K562 (cell line): ENCODE measurements around the gene NR3C1. TPM values are rescaled to one million over a fixed set of nuclear protein-coding genes. Genes with fewer than 3 reads are reported as not detected.

ENCODE experiments used
- ATAC-seq: fragments of 200-7000 bp; cut with Tn5 transposase; 3 replicates; pipeline ENCODE4 v1.9.1; 2020; ENCODE audit warnings: moderate library complexity
- BruUV-seq: library from RNA; stranded (reverse); fragments of 400-500 nt; replicated peaks from 2 replicates; lab custom pipeline; 2021; lab: Mats Ljungman, UMichigan
- CTCF ChIA-PET: fragments of 300-600 bp; formaldehyde crosslinking; extraction: SDS; loops from one replicate; lab custom pipeline; 2021; ENCODE audit warnings: low intra/inter-chr PET ratio; lab: Yijun Ruan, JAX
- POLR2A ChIA-PET: fragments of 300-600, 350-650 bp; sonication (Branson Sonifier 250); formaldehyde crosslinking; extraction: SDS; loops from one replicate; lab custom pipeline; 2021; ENCODE audit warnings: antibody characterized with exemption, inconsistent platforms; lab: Yijun Ruan, JAX
- DNase-seq, 4 experiments: peaks; one replicate each; pipeline versions ENCODE4 v3.0.0 to v3.0.0-alpha.2; 2011 to 2018; ENCODE audit warnings: low spot score in 3 of 4, mixed read lengths in 3 of 4; ENCODE audit errors: extremely low read depth in 1 of 4
- FAIRE-seq: peaks from 2 replicates; lab custom pipeline; 2011; peaks lifted over from hg19 to GRCh38; lab: Jason Lieb, UNC
- H2AFZ ChIP-seq: 2 replicates; pipeline ENCODE4 v1.6.0; 2011; ENCODE audit warnings: low read depth, low read length, control low read depth, inconsistent platforms
- H3K27ac ChIP-seq: fragments of 200-600 bp; 3 replicates; pipeline ENCODE4 v1.8.0; 2011; ENCODE audit warnings: low read depth, mild to moderate bottlenecking, control low read depth, inconsistent platforms, low read length, moderate library complexity, mixed read lengths; ENCODE audit errors: extremely low read depth
- H3K27me3 ChIP-seq, 2 experiments: fragments of 300-600 bp in 1 of 2; 2 replicates in 1 of 2; 3 replicates in 1 of 2; pipeline versions ENCODE4 v1.6.0 to v1.8.0; 2011; ENCODE audit warnings: inconsistent platforms in 2 of 2, low read length in 2 of 2, mild to moderate bottlenecking in 1 of 2, mixed read lengths in 1 of 2, moderate library complexity in 1 of 2; ENCODE audit not compliant: control insufficient read depth in 2 of 2, insufficient read depth in 2 of 2
- H3K36me3 ChIP-seq: fragments of 300-600 bp; 3 replicates; pipeline ENCODE4 v1.8.0; 2011; ENCODE audit warnings: mild to moderate bottlenecking, low read length, inconsistent platforms; ENCODE audit not compliant: control insufficient read depth, insufficient read depth
- H3K4me1 ChIP-seq, 2 experiments: fragments of 200-600 bp in 1 of 2; replicated peaks in 1 of 2; 2 replicates in 1 of 2; 3 replicates in 1 of 2; pipeline versions ENCODE4 v1.5.1 to v1.8.0; 2011; ENCODE audit warnings: inconsistent platforms in 2 of 2, low read length in 2 of 2, mild to moderate bottlenecking in 1 of 2, mixed read lengths in 1 of 2, moderate library complexity in 1 of 2; ENCODE audit not compliant: control insufficient read depth in 2 of 2, insufficient read depth in 2 of 2
- H3K4me2 ChIP-seq: 2 replicates; pipeline ENCODE4 v1.6.1; 2011; ENCODE audit warnings: low read length, control low read depth, inconsistent platforms, mixed read lengths; ENCODE audit not compliant: insufficient read depth
- H3K4me3 ChIP-seq: fragments of 200-600 bp; sonication (generic), shearing (Covaris generic); 2 replicates; pipeline ENCODE4 v1.5.1; 2016; ENCODE audit warnings: control low read depth, inconsistent platforms
- H3K79me2 ChIP-seq: fragments of 200-600 bp; 3 replicates; pipeline ENCODE4 v1.8.0; 2011; ENCODE audit warnings: low read length, inconsistent platforms; ENCODE audit not compliant: control insufficient read depth, insufficient read depth
- H3K9ac ChIP-seq, 2 experiments: 2 replicates each; pipeline versions ENCODE4 v1.6.0 to v1.6.1; 2011; ENCODE audit warnings: low read depth in 2 of 2, low read length in 2 of 2, control low read depth in 1 of 2, inconsistent platforms in 1 of 2, mild to moderate bottlenecking in 1 of 2, mixed read lengths in 1 of 2; ENCODE audit not compliant: insufficient read depth in 1 of 2
- H3K9me1 ChIP-seq: one replicate; pipeline ENCODE4 v1.6.0; 2011; ENCODE audit warnings: inconsistent platforms, mild to moderate bottlenecking, low read length, moderate library complexity; ENCODE audit not compliant: control insufficient read depth, insufficient read depth
- H3K9me3 ChIP-seq: replicated peaks from 2 replicates; pipeline ENCODE4 v1.5.1; 2011; ENCODE audit warnings: low read depth, low read length, inconsistent platforms; ENCODE audit not compliant: control insufficient read depth, insufficient read depth
- H4K20me1 ChIP-seq: replicated peaks from 2 replicates; pipeline ENCODE4 v1.6.1; 2011; ENCODE audit warnings: low read length, inconsistent platforms, mixed read lengths; ENCODE audit not compliant: control insufficient read depth, insufficient read depth
- CBFA2T2 ChIP-seq: fragments of 450-650 bp; conservative IDR thresholded peaks from 2 replicates; pipeline ENCODE4 v1.6.1; 2017; ENCODE audit warnings: mild to moderate bottlenecking
- E2F3 ChIP-seq: fragments of 250-450 bp; sonication (Bioruptor Pico); IDR thresholded peaks from 2 replicates; pipeline ENCODE4 v1.4.0; 2020; ENCODE audit warnings: mild to moderate bottlenecking
- ESRRB ChIP-seq: fragments of 250-450 bp; sonication (Bioruptor Pico); IDR thresholded peaks from 2 replicates; pipeline ENCODE4 v1.5.0; 2020; ENCODE audit warnings: mild to moderate bottlenecking, moderate library complexity, borderline replicate concordance
- SAFB ChIP-seq: fragments of 200-400 bp; formaldehyde crosslinking; IDR thresholded peaks from 2 replicates; pipeline ENCODE4 v1.6.1; 2017; ENCODE audit warnings: low read depth, low read length, borderline replicate concordance
- XRCC5 ChIP-seq: fragments of 200-400 bp; formaldehyde crosslinking; IDR thresholded peaks from 2 replicates; pipeline ENCODE4 v1.6.1; 2017; ENCODE audit warnings: low read depth, mild to moderate bottlenecking, low read length
- ZBTB9 ChIP-seq: fragments of 450-650 bp; formaldehyde crosslinking; IDR thresholded peaks from 2 replicates; pipeline ENCODE4 v1.4.0; 2020; ENCODE audit warnings: mild to moderate bottlenecking, moderate library complexity
- ZNF589 ChIP-seq: fragments of 200-800 bp; sonication (Bioruptor generic); IDR thresholded peaks from 2 replicates; pipeline ENCODE4 v1.6.1; 2016; ENCODE audit warnings: low read depth, missing genetic modification characterization, missing compliant biosample characterization
- ZNF780A ChIP-seq: fragments of 250-450 bp; sonication (Bioruptor Pico); IDR thresholded peaks from 2 replicates; pipeline ENCODE4 v1.5.0; 2021; ENCODE audit warnings: mild to moderate bottlenecking
- WGBS: fragments of 100-300 bp; shearing (Covaris generic); methylation state at CpG from one replicate; pipeline ENCODE4 v1.1.6; 2016; ENCODE audit warnings: low coverage, mixed read lengths; ENCODE audit not compliant: insufficient coverage; ENCODE audit errors: missing lambda C conversion rate; 5-methylcytosine and 5-hydroxymethylcytosine counted together
- in situ Hi-C: fragments of 300-500 bp; cut with MboI; formaldehyde crosslinking; loops from 4 replicates; pipeline ENCODE4 v1.15.0; 2018; ENCODE audit warnings: inconsistent platforms, mixed read lengths
- intact Hi-C: fragments of 100-400 bp; cut with micrococcal nuclease; formaldehyde crosslinking; loops from 2 replicates; pipeline ENCODE4 v1.14.2; 2022
- polyA plus RNA-seq, 8 experiments: library from polyadenylated mRNA; depleted of rRNA in 4 of 8; stranded (reverse) in 5 of 8; unstranded in 3 of 8; fragments of >200 nt; fragmentation: Nextera tagmentation in 2 of 8; fragmentation: Illumina TruSeq in 1 of 8; extraction: Ambion mirVana in 2 of 8; extraction: Trizol in 1 of 8; gene quantifications; 2 replicates each; pipeline versions ENCODE4 v1.2.1 to v1.2.3, GENCODE V29; 2011 to 2014; ENCODE audit warnings: inconsistent platforms in 1 of 8, missing spikeins in 1 of 8
- total RNA-seq, 7 experiments: library from RNA; depleted of rRNA in 6 of 7; stranded (reverse); fragments of >200 nt in 6 of 7; fragmentation: Illumina TruSeq in 2 of 7; extraction: Trizol in 2 of 7; gene quantifications; 2 replicates each; pipeline versions ENCODE4 v1.2.1 to v1.2.3, GENCODE V29; 2011 to 2021; ENCODE audit warnings: low replicate concordance in 1 of 7

Gene NR3C1
- total and polyA plus RNA-seq, 9 of the 15 experiments (the other 6 are each of a cell fraction or from before 2014, with no cell fraction given) = 8.2 to 36.0 (median 15.0) TPM

GRCh38 chr5:143311428-143311827 lies 92.1 kb downstream of the NR3C1 start:
- no peak overlapping the region for H3K4me2 ChIP-seq
- CTCF ChIA-PET = no interaction called here
- in situ Hi-C loops = no loop called here
- no TSS peak for BruUV-seq
- 74% methylated on average over 4 of the region's 5 CpGs for WGBS
- H3K9me1 ChIP-seq = no peaks in the 10 kb centered on the region
- no peak overlapping the region for H3K4me3 ChIP-seq
- no peak for FAIRE-seq
- H3K36me3 ChIP-seq = peaks cover 61% of the 10 kb centered on the region; the same call in 2 of the 3 replicates
- TF ChIP-seq E2F3 (no peak), ESRRB (no peak), CBFA2T2 (no peak), ZNF780A (no peak), XRCC5 (no peak), ZNF589 (no peak), ZBTB9 (CRISPR knock-in tag) (no peak), SAFB (no peak)
- TF ChIP-seq, all 486 proteins: peak for 0
- no peak for DNase-seq
- Histone ChIP-seq H3K9me3 (no peaks in the 10 kb centered on the region), H3K27me3 (no peaks in the 10 kb centered on the region), H3K4me1 (no peaks in the 10 kb centered on the region; a peak in 1 of 5 replicates), H4K20me1 (no peaks in the 10 kb centered on the region), H3K79me2 (peaks cover 3% of the 10 kb centered on the region), H3K9ac (no peak overlapping the region), H3K27ac (no peak overlapping the region), H2AFZ (no peak overlapping the region)
- no peak for ATAC-seq
- intact Hi-C loops = no loop called here
- POLR2A ChIA-PET = no interaction called here
